Measurements from ENCODE around the gene SNX21.

The SNX21 gene

DNA sequence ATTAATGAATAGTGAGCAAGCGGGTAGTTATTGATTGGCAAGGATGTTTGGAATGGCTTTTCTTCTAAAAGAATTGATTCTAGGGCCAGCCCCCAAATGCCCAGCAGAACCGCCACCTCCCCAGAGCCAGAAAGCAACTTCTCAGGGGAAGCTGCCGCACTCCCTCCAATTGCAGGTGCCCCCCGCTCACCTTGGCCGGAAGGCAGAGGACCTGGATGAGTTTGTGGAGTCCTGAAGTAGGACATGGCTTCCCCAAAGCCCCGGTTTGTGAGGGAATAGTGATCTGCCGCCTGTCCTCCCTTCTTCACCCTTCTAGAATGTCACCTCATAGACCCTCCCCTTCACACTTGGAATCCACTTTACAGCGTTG, 53.7 kb downstream of the SNX21 start, which contains the start of gene SPATA25:
SPATA25 (minus strand) TSS at position 277 of the 370 bp plus-strand sequence; CDS start at position 245, 32 bp downstream.
- no peak for TF ChIP-seq CTCF (conservative IDR thresholded peaks at IDR 0.05; ENCODE audit: control insufficient read depth, insufficient read depth, low read depth, low read length)
- no peak within 1 kb of the TSS for H3K4me3 ChIP-seq (ENCODE audit: control insufficient read depth, low read depth, low read length)
- no peak for DNase-seq (ENCODE audit: low read depth)

GRCh38 chr20:45888681-45889080, 55.1 kb downstream of the SNX21 start:
- TF ChIP-seq CTCF (conservative IDR thresholded peaks at IDR 0.05; ENCODE audit: control insufficient read depth, insufficient read depth, low read depth, low read length): no peak
- no peak for DNase-seq (ENCODE audit: low read depth)
- no peak overlapping the region for H3K4me3 ChIP-seq (ENCODE audit: control insufficient read depth, low read depth, low read length)

DNA sequence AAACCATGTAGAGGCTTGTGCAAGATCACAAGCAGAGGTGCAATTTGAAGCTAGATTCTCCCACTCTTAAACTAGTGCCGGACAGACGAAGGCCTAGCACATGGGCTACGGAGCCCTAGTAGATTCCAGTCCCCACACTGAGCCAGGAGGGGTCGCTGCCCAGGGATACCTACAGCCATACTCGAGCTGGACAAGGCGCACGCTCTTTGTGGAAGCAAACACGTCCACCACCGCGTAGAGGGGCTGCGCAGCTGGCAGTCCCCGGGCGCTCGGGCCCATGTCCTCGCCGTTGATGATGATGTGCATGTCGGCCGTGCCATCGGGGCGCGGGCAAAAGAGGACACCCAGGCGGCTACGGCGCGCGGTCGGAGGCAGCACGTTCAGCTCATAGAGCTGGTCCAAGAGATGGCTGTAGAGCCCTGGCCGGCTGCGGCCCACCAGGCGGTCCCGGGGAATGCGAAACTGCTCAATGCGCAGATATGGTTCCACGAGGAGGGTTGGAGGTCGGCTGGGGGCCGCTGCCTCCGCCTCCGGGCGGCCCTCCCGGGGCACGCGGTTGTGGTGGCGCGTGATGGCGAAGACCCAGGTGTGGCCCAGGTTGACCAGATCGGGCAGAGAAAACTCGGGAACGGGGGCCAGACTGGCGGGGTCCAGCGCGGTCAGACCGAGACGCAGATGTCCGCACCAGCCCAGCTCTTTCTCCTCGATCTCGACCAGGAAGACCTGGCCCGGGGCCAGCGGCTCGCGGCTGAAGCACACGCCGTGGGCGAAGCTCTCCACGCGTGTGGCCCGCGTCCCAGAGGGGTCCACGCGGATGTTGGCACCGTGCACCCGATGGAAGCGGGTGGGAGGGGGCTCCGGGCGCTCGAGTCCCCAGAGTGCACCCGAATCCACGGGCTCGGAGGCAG, 56.7 kb downstream of the SNX21 start:
- DNase-seq (ENCODE audit: low read depth): peak; percentile 82
- H3K4me3 ChIP-seq (ENCODE audit: control insufficient read depth, low read depth, low read length): peak overlapping the region; percentile 73
- peak; percentile 72 for TF ChIP-seq CTCF (conservative IDR thresholded peaks at IDR 0.05; ENCODE audit: control insufficient read depth, insufficient read depth, low read depth, low read length)

DNA sequence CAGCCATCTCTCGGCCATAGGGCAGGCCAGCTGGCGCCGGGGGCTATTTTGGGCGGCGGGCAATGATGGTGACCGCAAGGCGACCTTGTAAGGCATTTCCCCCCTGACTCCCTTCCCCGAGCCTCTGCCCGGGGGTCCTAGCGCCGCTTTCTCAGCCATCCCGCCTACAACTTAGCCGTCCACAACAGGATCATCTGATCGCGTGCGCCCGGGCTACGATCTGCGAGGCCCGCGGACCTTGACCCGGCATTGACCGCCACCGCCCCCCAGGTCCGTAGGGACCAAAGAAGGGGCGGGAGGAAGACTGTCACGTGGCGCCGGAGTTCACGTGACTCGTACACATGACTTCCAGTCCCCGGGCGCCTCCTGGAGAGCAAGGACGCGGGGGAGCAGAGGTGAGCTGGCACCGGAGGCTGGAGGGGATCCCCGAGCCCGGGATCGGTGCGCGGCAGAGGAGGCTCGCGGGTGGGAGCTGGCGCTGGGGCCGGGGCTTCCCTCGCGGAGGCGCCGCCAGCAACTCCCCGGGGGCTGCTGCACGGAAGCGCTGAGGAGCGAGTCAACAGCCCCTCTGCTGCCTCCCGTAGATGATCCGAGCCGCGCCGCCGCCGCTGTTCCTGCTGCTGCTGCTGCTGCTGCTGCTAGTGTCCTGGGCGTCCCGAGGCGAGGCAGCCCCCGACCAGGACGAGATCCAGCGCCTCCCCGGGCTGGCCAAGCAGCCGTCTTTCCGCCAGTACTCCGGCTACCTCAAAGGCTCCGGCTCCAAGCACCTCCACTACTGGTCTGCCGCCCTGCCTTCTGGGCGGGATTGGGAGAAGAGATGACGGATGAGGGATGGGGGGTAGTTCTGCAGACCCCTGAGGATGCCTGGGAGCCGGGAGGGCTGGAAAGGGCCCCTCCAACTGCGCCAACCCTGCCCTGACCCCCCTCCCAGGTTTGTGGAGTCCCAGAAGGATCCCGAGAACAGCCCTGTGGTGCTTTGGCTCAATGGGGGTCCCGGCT, 57.7 kb downstream of the SNX21 start, which contains the start of the genes CTSA and NEURL2:
CTSA (plus strand) TSS at position 351 of the 999 bp plus-strand sequence; CDS start at position 585, 234 bp downstream.
NEURL2 (minus strand) TSS at position 224 of the 999 bp plus-strand sequence; CDS start at position 7, 217 bp downstream.
- peak; percentile 93 for DNase-seq (ENCODE audit: low read depth)
- H3K4me3 ChIP-seq (ENCODE audit: control insufficient read depth, low read depth, low read length): peak within 1 kb of the TSS; percentile 73
- no peak for TF ChIP-seq CTCF (conservative IDR thresholded peaks at IDR 0.05; ENCODE audit: control insufficient read depth, insufficient read depth, low read depth, low read length)

GRCh38 chr20:45892049-45892825, 58.6 kb downstream of the SNX21 start:
- peak overlapping the region; percentile 73 for H3K4me3 ChIP-seq (ENCODE audit: control insufficient read depth, low read depth, low read length)
- TF ChIP-seq CTCF (conservative IDR thresholded peaks at IDR 0.05; ENCODE audit: control insufficient read depth, insufficient read depth, low read depth, low read length): peak; percentile 18
- DNase-seq (ENCODE audit: low read depth): no peak

All from fibroblast of mammary gland (primary cell).